Neural crest cell (in vitro differentiated cells): ENCODE results near the gene SLC22A14. TPM values are rescaled to one million over a fixed set of nuclear protein-coding genes. Genes with fewer than 3 reads are reported as not detected.

ENCODE experiments used
- DNase-seq: peaks from one replicate; pipeline ENCODE4 v3.0.0; 2021; ENCODE audit warnings: low read depth, mixed read lengths, low spot score
- H3K27ac Mint-ChIP-seq: one replicate; pipeline ENCODE4 v1.8.0; 2021; ENCODE audit warnings: mild to moderate bottlenecking, mixed read lengths; ENCODE audit not compliant: unreplicated experiment
- H3K27me3 Mint-ChIP-seq: 2 replicates; pipeline ENCODE4 v1.8.0; 2021; ENCODE audit warnings: low read depth, mild to moderate bottlenecking, mixed read lengths
- H3K36me3 Mint-ChIP-seq: 2 replicates; pipeline ENCODE4 v1.8.0; 2021; ENCODE audit warnings: low read depth, mild to moderate bottlenecking, mixed read lengths
- H3K4me1 Mint-ChIP-seq: 2 replicates; pipeline ENCODE4 v1.8.0; 2021; ENCODE audit warnings: mixed read lengths
- H3K4me3 Mint-ChIP-seq: one replicate; pipeline ENCODE4 v1.8.0; 2021; ENCODE audit warnings: mild to moderate bottlenecking, mixed read lengths
- H3K9me3 Mint-ChIP-seq: 2 replicates; pipeline ENCODE4 v1.8.0; 2021; ENCODE audit warnings: mixed read lengths
- total RNA-seq: library from RNA; stranded (reverse); gene quantifications from 2 replicates; pipeline ENCODE4 v1.2.1, GENCODE V29; 2021
- TF ChIP-seq, protein P1 (sequence below): fragments of 200-600 bp; sonication (generic); conservative IDR thresholded peaks from 2 replicates; pipeline ENCODE4 v1.5.0; 2021; ENCODE audit warnings: antibody characterized with exemption, mild to moderate bottlenecking

Gene SLC22A14
- total RNA-seq, 1 donor from 2014 or later = not detected

DNA sequence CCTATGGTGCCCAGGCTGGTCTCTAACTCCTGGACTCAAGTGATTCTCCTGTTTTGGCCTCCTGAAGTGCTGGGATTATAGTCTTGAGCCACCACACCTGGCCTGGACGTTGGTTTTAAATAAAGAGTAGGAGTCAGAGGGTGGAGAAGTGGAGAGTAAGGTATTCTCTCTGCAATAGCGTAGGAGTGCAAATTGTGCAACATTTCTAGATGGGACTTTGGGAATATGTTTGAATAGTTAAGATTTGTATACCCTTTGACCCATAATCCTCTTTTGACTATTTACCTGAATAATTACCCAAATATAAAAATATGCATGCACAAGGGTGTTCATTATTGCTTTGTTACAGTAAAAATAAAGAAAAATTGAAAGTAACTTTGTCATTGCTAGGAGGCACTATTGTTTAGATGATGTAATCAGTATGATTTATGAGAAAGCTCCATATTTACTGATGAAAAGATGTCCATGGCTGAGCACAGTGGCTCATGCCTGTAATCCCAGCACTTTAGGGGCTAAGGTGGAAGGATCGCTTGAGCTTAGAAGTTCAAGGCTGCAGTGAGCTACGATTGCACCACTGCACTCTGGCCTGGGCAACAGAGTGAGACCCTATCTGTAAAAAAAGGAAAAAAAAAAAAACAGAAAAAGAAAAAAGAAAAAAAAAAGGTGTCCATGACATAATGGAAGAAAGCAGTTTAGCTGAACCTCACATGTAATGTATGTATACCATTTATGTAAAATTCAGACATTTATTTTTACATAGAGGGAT lies 49.3 kb downstream of the SLC22A14 start:
- Mint-ChIP-seq H3K4me1 (no peaks in the 10 kb centered on the region), H3K4me3 (no peak overlapping the region), H3K9me3 (peaks cover 12% of the 10 kb centered on the region), H3K27ac (no peak overlapping the region), H3K36me3 (no peaks in the 10 kb centered on the region), H3K27me3 (no peaks in the 10 kb centered on the region)
- TF ChIP-seq, protein P1, sequence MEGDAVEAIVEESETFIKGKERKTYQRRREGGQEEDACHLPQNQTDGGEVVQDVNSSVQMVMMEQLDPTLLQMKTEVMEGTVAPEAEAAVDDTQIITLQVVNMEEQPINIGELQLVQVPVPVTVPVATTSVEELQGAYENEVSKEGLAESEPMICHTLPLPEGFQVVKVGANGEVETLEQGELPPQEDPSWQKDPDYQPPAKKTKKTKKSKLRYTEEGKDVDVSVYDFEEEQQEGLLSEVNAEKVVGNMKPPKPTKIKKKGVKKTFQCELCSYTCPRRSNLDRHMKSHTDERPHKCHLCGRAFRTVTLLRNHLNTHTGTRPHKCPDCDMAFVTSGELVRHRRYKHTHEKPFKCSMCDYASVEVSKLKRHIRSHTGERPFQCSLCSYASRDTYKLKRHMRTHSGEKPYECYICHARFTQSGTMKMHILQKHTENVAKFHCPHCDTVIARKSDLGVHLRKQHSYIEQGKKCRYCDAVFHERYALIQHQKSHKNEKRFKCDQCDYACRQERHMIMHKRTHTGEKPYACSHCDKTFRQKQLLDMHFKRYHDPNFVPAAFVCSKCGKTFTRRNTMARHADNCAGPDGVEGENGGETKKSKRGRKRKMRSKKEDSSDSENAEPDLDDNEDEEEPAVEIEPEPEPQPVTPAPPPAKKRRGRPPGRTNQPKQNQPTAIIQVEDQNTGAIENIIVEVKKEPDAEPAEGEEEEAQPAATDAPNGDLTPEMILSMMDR = no peak
- no peak for DNase-seq

DNA sequence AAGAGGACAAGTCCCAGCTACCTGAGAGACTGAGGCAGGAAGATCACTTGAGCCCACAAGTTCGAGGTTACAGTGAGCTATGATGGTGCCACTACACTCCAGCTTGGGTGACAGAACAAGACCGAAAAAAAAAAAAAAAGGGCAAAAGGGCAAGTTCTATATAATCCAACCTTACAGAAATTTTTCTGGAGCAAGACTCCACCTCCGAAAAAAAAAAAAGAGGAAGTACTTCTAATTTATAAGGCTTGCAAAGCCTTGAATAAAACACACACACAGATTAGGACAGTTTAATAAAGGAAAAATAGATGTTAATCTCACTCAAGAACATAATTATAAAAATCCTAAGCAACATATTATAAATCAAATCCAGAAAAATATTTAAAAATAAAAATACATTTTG lies 50.1 kb downstream of the SLC22A14 start:
- Mint-ChIP-seq H3K27ac (no peak overlapping the region), H3K36me3 (no peaks in the 10 kb centered on the region), H3K9me3 (peaks cover 9% of the 10 kb centered on the region), H3K4me1 (no peaks in the 10 kb centered on the region), H3K27me3 (peaks cover under 1% of the 10 kb centered on the region), H3K4me3 (no peak overlapping the region)
- TF ChIP-seq, protein P1 = no peak
- DNase-seq = no peak

DNA sequence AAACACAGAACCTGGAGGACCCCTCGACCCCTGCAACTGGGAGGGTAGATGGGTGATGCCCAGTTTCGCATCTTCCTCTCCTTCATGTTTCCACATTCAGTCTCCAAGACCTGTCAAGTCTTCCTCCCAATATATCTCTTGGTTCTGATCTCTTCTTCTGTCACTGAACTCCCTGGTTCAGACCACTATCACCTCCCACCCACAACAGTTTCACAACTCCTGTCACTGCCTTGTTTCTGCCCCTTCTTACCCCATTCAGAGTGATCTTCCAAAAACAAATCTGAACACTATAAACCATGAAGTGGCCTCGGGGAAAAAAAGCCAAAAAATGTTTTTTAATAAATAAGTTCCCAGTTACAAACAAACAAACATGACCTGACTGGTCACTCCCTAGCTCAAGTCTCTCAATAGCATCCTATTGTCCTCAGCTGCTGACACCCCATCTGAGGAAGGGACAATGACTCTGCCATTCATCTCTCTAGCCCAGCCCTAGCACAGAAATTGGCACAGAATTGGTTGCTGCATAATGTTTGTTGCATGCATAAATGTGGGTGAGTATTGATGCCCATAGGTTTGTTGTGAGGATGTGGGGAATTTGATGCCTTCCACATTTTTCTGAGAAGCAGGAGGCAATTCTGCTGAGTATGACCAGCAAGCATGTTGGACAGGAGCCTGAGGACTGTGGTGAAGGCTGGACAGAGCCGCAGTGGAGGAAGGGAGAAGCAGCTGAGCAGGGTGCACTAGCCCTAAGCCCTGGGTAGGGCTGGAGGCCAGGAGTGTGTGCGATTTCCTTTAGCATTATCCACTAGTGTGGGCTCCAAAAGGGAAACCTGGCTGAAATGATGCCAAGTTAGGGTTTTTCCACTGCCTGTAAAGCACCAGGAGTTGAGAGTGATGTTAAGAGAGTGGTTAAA lies 52.3 kb downstream of the SLC22A14 start:
- no peak overlapping the region for H3K4me3 Mint-ChIP-seq
- DNase-seq = no peak
- H3K27me3 Mint-ChIP-seq = peaks cover 2% of the 10 kb centered on the region
- H3K27ac Mint-ChIP-seq = no peak overlapping the region
- H3K9me3 Mint-ChIP-seq = no peaks in the 10 kb centered on the region
- TF ChIP-seq, protein P1 = no peak
- H3K4me1 Mint-ChIP-seq = no peaks in the 10 kb centered on the region
- H3K36me3 Mint-ChIP-seq = no peaks in the 10 kb centered on the region

DNA sequence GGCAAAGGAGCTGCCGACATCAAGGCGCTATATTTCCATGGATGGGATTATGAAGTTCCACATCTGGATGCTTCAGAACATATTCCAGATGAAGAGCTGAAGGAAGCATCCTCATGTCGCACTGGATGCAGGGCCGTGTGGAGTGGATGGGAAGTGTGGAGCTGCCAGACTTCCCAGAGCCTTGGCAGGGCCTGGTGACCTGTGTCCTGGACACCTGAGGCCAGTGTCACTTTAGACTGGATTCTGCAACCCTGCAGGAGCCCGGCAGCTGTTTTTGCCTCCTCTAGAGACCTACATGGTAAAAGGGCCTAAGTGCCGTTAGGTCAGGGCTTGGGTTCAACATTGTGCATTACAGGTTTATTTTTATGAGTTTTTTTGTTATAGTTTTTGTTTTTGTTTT lies 53.2 kb downstream of the SLC22A14 start:
- H3K36me3 Mint-ChIP-seq = no peaks in the 10 kb centered on the region

DNA sequence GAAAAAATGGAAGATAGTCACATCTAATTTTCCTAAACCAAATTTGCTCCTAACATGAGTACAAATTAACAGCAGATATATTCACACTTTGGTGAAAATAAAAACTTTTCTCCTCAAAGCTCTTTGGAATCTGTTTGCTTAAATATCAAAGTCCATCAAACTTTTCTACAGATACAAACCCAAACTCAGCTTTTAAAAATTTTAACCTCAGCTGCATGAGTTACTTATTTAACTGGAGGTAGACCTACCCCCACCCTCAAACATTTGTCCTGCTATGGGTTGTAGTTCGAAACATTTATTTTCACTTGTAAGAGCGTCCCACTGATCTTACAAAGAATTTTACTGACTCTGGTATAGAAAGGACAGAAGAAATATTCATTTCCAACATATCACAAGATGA lies 55.6 kb downstream of the SLC22A14 start:
- Mint-ChIP-seq H3K27me3 (peaks cover 6% of the 10 kb centered on the region), H3K9me3 (no peaks in the 10 kb centered on the region), H3K4me3 (no peak overlapping the region), H3K27ac (no peak overlapping the region), H3K36me3 (no peaks in the 10 kb centered on the region), H3K4me1 (no peaks in the 10 kb centered on the region)
- TF ChIP-seq, protein P1 = no peak
- DNase-seq = no peak

More for the DNA sequence above, 53.2 kb downstream of the SLC22A14 start:
- no peak overlapping the region for H3K27ac Mint-ChIP-seq
- H3K27me3 Mint-ChIP-seq = peaks cover 6% of the 10 kb centered on the region
- no peak for DNase-seq
- no peaks in the 10 kb centered on the region for H3K4me1 Mint-ChIP-seq
- TF ChIP-seq, protein P1 = no peak
- H3K9me3 Mint-ChIP-seq = no peaks in the 10 kb centered on the region
- H3K4me3 Mint-ChIP-seq = no peak overlapping the region
